HL-60 (cell line): Measurements from ENCODE around the gene OPA1.

ENCODE experiments used
- SPI1 ChIP-seq: IDR thresholded peaks from 2 replicates; pipeline ENCODE4 v1.6.1; 2012; ENCODE audit warnings: low read depth, mild to moderate bottlenecking, borderline replicate concordance
- TF ChIP-seq, protein P1 (sequence below): IDR thresholded peaks from one replicate; pipeline ENCODE4 v1.5.1; 2011; ENCODE audit warnings: low read length, control low read depth, inconsistent platforms; ENCODE audit not compliant: insufficient read depth

DNA sequence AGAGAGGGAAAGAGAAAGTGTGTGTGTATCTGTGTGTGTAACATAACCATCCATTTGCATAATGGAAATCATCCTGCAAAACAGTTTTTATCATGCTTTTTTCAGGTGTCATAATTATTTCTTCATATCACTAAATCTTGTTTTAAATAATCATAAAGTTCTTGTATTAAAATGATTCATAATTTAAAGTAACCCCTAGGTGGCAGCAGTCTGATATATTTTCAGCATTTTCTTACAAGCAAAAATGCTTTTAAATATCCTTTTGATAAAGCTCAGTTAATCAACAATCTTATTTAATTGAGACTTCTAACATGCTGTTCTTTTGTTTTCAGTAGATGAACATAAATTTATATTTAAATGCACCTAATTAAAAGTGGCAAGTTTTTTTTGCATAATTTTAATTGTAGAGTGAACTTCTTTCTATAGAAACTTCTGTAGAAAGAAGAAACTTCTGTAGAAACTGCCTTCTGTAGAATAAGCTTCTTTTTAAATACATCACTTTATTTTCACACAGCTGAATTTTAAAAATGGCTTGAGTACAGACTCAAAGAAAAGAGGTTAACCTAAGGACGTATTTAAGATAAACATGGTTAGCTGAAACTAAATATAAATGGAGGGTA is 72.5 kb downstream of the OPA1 start:
- TF ChIP-seq, protein P1, sequence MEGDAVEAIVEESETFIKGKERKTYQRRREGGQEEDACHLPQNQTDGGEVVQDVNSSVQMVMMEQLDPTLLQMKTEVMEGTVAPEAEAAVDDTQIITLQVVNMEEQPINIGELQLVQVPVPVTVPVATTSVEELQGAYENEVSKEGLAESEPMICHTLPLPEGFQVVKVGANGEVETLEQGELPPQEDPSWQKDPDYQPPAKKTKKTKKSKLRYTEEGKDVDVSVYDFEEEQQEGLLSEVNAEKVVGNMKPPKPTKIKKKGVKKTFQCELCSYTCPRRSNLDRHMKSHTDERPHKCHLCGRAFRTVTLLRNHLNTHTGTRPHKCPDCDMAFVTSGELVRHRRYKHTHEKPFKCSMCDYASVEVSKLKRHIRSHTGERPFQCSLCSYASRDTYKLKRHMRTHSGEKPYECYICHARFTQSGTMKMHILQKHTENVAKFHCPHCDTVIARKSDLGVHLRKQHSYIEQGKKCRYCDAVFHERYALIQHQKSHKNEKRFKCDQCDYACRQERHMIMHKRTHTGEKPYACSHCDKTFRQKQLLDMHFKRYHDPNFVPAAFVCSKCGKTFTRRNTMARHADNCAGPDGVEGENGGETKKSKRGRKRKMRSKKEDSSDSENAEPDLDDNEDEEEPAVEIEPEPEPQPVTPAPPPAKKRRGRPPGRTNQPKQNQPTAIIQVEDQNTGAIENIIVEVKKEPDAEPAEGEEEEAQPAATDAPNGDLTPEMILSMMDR, result peak; percentile 1
- no peak for TF ChIP-seq SPI1
